NCI-H1436 (cell line): ENCODE measurements around the gene ZCCHC14.

Source experiments
- DNase-seq: peaks from one replicate; lab custom pipeline; 2025; lab: John Stamatoyannopoulos, UW

ZCCHC14 gene

DNA sequence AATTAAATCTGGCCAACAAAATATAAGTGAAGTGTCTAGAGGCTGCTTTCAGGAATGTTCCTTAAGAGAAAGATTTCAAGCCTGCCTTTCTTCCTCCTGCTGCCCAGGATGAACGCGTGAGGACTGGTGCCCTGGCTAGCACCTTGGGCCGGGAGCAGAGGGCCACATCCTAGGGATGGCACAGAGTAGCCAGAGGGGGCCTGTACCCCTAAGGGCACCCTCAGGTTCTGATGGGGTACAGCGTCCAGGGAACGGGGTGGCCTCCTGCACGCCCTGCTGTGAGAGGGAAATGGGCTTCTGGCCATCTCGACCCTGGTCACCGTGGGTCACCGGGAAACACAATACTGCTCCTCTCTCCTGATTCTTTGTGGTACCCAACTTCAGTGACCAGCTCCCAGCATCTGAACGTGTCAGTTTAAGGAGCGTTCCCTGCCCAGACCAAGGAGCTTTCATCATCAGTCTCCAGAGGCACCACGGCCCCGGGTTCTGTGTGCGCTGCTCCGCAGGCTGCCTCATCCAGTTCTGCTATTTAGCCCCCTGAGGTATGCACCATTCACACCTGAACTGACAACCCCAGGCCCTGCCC is 60.4 kb downstream of the ZCCHC14 start:
- DNase-seq = no peak

DNA sequence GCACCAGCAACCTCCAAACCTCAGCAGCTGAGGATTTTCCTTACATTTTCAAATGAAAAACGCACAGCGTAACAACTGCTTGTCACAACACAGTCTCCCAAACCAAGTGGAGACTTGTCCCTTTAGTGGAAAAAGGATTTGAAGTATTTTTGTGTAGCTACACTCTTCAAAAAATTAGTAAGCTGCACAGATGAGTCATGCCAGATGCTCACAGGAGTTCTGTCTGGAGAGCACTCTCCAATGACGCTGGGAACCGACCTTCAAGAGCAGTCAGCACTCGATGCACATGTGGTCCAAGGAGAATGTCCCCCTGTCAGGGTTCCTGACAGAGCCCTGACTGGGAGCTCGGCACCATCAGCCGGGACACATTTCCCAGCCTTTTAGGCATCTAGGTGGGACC is 60.9 kb downstream of the ZCCHC14 start:
- no peak for DNase-seq

DNA sequence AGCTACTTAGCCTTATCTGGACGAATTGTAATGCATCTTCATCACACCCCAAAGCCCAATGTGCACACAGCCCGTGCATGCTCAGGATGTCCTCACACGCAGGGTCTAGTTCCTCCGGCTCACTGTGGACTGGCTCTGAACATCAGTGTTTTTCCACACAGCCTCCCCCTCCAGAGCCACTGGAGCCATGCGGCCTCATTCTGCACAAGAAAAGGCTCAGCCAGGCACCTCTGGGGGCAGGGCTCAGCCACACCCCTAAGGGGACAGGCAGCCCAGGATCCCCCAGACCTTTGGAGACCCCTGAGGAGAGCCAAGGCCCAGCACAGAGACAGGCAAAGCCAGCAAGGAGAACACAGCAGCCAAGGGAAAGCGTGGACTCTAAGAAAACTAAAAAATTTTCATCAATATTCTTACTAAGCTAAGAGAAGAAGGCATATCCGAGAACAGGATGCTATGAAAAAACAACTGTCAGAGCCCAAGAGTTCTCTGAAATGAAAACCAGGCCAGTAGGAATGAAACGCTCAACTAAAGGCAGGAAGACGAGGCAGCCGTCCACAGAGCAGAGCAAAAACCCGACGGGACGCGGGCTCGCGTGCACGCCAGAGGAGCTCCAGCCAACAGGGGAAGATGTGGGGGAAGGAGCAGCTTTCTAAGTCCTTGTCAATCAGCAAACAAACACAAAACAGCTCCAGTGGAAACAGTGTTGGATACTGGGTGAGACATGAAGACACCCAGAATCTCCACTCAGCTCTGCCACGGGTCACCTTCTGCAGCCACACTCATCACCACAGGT is 66.2 kb downstream of the ZCCHC14 start:
- DNase-seq = no peak

DNA sequence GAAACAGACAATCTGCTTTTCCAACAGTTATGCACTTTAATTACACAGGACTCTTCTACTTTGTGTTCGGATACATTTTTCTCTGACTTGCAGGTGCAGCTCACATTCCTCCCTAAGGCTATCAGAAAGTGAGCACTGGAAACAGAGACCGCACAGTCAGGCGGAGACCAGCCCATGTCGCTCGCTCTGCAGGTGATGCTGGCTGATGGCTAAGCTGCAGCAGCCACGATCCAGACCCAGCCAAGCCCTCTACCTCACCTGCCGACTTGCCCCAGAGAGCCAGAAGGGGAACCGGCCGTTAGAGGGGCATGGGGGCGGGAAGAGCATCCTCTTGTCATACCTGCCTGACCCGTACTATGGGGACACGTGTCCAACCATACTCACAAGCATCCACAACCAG is 66.9 kb downstream of the ZCCHC14 start:
- DNase-seq = no peak

DNA sequence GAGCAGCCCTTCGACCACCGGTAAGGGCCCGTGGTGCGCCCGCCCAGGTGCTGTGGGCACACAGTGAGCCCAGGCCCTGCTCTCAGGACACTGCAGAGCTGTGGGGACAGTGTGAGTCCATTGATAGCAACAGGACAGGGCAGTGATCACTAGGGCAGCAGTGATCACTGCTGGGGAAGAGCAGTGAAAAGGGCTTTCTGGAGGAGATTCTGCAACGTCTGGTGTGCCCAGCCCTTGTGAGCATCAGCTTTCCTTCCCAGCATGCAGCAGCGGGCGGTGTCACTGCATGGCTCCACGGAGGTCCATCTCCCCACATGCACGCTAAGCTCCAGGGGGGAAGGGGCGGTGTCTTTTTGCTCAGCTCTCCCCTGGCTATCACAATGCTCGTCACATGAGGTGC is 68.6 kb downstream of the ZCCHC14 start:
- no peak for DNase-seq

DNA sequence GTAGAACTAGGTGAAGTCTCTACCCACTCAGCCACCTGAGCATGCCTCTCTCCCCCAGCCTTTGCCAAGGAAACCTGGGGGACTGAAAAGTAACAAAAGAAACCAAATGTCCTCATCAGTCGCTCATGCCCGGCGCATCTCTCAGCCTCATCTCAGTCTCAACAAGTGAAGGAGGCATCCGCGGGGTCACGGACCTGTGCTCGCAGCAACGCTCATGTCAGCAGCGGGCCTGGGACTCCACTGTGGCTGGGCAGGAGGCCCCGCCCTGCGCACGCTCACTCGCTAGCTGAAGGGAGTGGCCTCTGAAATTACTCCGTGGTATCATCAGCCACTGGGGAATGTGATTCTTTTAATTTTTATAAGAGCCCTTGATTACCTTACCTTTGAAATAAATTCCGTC is 69.4 kb downstream of the ZCCHC14 start:
- no peak for DNase-seq

DNA sequence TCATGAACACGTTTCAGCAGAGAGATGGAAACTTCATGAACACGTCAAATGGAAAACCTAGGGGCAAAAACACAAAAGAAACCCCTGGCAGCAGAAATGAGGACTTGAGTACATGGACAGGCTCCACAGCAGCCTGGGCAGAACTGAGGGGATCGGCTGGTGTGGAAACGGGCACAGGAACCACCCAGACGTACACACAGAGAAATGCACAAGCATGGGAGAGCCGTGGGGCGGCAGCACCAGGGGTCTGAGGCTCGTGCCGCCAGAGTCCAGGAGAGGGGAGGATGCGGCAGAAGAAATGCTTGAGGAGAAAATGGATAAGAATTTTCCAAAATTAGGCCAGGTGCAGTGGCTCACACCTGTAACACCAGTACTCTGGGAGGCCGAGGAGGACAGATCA is 70.7 kb downstream of the ZCCHC14 start:
- DNase-seq = no peak

DNA sequence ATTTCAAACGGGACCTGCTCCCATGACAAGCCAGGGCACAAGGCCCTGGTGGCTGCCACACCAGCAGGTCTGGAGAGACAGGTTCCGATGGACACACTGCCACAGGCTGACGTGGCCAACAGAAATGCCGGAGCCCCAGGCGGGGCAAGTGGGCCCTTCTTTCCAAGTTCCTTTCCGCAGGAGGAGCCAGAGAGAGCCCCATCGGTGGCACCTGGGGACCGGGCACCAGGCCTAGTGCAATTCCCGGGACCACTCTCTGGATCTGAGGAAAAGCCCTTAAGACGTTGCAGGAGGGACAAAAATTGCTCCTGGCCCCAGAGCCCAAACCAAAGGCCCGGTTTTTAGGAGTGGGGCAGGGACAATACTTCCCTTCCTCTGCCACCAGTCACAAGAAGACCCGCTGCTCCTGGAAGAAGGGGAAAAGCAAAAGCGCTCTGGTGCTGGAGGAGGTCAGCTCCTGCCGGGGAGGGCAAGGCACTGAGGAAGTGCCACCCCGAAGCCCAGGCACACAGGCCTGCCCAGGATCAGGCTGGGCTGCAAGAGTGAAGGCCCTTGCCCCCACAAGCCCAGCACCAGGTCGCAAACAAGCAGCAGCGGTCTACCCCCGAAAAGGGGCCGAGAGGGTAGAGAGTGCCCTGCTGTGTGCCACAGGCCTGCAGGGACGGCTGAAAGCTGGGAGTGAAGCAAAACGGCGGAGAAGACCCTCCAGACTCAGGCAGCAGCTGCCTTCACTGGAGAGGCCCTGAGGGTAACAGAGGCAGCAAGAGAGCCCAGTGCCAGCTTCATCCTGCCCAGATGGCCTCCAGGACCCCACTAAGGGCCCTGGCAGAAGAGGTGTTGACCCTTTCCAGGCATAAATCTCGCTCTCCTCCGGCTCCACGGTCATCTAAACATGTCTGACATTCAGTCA is 71.6 kb downstream of the ZCCHC14 start:
- no peak for DNase-seq

DNA sequence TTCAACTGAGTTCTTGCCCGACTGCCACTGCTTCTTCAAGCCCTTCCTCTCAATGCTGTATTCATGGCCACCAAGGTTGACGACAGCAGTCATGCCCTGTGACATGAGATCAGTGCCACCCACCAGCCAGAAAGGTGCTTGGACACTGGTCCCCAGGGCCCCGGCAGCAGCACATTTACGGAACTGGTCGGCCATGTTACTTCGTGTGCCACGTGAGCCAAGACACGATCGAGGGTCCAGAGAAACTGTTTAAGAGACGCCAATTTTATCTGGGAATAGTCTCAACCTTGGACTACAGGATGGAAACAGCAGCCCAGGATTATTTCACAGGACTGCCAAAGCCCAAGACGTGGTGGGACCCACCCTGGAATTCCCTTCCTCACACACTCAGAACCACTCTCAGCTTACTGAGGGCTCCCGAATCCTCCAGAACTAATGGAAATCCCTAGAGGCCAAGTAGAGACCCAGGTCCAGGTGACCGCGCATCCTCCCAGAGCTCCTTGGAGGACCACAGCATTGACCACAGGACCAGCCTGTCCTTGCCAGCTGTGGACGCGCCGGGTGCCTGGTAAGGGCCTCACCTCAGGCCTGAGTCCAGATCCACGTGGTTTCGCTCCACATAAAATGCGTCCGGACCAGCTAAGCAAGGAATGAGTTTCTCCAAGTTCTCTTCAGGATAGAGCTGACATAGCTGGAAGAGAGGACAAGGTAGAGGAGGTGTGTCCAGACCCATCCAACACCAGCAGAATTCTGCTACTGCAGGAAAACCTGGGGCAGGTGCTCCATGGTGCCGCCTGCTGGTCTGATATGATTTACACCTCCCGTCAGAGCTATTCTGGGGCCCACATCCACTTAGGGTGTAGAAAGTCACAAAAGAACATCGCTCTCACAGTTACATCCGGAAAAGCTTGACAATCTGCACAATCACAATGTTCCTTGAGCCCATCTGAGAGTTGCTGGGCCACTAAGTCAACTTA is 72.5 kb downstream of the ZCCHC14 start:
- DNase-seq = no peak

DNA sequence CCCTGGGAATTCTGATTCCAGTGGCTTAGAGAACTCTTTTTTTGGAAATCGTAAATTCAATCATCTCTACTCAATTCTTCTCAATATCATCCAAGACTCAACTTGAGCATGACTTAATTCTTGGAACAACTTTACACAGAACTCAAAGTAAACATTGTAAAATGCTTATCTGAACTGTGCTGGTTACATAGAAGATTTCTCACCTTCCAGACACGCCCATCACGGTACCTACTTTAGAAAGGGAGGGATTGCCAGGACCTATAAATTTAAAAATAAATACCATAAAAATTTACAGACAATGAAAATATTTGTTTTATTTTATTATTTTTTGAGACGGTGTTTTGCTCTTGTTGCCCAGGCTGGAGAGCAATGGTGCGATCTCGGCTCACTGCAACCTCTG is 74.2 kb downstream of the ZCCHC14 start:
- DNase-seq = no peak

DNA sequence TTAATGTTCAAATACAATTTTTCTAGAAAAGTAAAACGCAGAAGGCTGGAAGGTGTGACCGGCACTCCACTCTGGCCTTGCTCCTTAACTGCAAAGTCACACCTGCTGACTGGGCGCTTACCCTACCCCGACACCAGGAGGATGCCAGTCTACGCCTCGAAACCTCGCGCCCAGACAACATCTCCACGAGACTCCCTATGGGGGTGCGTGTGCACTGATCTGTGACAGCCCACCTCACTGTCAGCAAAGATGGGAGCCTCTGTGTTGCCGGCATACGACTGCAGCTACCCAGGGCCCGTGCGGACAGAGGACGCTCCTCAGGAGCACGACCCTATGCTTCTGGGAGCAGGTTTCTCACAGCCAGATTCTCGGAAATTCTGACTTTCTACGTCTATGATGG is 74.6 kb downstream of the ZCCHC14 start:
- no peak for DNase-seq

DNA sequence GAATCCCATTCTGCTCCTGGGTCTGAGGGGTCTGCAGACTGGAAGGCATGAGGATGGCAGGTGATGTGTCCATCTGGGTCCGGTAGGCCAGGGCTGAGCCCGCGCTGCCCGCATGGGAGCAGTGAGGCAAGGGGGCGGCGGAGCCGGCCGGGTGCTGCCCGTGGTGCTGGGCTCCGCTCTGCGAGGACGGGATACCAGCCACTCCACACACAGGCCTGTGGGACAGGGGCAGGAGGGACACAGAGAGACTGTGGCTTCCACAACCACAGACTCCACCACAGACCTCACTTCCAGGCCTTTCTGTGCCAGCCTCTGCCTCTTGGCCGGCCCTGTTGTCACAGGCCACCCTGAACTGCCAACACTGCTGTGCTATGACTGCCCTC is 75.3 kb downstream of the ZCCHC14 start:
- DNase-seq = no peak

DNA sequence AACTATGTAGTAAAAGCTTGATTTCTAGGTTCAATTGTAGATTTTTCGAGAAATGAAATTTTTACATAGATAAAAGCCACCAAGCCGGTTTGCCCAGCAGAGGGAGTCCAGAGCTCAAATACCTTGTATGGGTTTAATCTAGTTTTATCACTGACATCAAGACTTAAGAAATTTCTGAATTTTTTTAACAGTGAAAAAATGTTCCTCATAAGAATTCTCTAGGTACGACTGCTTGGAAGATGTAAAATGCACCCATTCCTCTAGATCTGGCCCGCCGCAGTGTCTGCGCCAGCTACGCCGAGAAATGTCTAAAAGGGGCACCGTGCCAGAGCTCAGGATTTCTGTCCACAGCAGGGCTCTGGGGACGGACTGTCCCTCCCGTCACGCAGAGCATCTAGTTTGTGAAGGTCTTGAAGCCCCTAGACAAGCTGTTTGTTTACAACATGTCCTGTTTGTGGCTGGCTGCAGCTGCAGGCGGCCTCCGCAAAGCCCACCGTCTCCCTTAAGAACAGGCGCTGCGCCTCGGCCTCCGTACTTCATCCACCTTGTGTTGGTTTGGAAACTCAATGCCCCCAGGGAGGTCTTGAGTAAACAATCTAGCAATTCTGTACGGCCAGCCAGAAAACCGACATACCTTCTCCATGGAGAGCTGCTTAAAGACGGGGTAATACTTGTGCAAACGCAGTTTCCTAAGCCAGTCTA is 75.8 kb downstream of the ZCCHC14 start:
- DNase-seq = no peak

DNA sequence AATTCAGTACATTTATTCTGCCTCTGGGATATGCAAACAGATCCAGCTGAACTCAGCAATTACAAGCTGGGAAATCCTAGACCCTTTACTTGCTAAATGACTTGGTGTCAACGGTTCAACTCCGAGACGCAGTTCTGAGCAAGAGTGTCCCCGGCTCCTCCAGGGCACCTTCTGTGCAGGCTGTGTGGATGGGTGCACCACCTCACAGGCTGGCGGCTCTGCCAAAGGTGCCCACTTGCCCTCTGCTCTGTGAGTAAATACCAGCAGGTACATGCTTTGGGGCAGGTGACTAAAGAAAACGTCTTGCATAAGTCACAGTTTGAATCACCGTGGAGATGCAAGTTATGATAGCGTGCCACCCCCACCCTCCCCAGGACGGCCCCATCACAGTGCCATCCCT is 77.4 kb downstream of the ZCCHC14 start:
- no peak for DNase-seq

DNA sequence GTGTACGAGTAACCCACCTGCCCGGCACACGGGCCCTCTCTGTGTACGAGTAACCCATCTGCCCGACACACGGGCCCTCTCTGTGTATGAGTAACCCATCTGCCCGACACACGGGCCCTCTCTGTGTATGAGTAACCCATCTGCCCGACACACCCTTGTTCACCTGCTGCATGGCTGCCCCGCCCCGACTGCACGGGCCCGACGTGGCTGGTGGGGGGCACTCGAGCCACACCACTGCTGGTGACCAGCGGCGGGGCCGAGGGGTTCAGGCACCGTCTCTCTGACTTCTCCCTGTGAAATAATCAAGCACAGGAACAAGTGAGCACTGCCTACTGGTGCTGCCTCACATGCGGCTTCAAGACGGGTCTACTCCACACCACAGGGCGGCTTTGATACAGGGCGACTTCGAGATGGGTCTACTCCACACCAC is 78.6 kb downstream of the ZCCHC14 start:
- no peak for DNase-seq

DNA sequence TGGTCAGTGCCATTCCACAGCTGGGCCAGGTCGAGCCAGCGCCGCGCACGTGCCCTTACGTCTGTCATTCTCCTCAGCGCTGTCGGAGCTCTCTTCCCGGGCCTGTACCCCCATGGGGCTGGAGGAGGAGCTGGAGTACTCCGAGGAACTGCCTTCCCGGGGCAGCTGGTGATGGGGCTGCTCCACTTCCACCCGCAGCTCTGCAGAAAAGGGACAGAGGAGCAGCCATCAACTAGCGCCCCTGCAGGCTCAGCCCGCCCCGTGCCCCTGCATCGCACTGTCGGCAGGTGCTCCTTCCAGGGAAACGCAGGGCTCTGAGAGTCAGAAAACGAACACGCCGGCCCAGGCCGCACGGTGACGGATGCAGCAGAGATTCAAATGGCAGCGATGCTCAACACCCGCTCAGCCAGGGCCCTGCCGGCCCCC is 79.8 kb downstream of the ZCCHC14 start:
- no peak for DNase-seq

DNA sequence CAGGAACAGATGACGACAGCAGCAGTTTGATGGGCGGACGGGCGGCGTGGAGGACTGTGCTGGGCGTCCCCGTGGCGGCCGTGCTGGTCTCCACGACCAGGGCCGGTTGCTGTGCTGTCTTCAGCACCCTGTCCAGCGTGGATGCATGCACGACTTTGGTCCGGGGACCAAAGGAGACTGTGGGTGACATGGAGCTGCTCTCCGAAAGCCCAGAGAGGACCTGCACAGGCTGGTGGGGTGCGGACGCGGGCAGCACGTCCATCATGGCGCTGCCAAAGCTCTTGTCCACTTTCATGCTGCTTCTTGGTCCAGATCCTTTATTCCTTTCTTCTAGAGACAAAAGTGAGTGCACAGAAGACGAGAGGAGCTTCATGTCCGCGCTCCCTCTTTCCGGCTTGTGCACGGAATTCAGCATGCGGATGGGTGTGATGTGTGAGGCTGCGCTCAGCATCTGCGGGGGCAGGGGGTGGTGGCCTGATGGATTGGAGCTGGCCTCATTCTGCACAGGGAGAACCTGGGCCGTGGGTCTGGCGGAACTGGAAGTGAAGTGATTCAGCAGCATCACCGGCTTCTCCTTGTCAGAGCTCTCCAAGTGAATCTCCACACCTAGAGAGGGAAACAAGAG is 80.3 kb downstream of the ZCCHC14 start:
- no peak for DNase-seq

DNA sequence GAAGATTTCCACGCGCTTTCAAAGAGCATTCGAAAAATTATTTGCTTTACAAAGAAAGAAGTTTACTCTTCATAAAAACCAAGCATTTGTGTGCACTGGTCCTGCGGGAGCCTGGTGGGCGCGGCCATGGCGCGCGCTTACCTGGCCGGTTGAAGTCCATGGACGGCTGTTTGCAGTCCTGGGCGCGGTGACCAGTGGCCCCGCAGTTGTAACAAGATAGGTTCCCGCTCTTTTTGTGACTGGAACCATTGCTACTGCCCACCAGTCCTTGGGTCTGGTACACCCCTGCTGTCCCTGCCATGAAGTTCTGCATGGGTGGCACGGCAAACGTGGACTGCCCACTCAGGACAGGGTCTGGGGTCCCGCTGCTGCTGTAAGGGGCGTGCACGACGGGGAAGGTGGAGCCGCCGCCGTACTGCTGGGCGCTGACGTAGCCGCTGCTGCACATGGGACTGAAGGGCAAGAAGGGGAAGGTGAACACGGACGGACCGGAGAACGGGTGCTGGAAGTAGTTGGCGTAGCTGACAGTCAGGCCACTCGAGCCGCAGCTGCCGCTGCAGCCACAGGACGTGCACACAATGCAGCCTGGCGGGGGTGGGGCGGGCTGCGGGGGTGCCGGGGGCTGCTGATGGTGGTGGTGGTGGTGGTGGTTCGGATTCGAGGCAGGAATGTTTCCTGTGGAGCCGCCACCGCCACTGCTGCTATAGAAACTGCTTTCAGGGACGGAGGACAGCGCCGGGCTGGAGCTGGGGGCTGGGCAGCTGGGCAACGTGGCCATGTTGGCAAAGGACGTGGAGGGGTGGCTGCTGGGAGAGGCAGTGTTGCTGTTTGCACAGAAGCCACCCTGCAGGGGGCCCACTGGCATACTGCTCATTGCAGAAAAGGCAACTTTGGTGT is 81.2 kb downstream of the ZCCHC14 start:
- no peak for DNase-seq

DNA sequence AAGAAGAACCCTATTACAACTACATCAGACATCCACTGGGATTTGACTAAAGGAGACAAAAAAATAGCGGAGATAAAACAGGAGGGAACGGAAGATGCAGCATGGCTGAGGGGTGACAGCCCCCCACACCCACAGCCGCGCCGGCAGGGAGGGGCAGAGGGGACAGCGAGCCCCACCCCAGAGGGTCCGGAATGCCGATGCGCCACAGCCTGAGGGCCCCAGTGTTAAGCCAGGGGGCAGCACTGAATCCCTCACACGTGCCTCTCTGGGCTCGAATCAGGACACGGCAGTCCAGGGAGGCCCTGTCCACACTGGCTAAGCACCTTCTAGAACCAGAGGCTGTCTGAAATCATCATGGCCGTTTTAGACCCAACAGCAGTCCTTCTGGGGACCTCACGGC is 81.9 kb downstream of the ZCCHC14 start:
- DNase-seq = no peak

DNA sequence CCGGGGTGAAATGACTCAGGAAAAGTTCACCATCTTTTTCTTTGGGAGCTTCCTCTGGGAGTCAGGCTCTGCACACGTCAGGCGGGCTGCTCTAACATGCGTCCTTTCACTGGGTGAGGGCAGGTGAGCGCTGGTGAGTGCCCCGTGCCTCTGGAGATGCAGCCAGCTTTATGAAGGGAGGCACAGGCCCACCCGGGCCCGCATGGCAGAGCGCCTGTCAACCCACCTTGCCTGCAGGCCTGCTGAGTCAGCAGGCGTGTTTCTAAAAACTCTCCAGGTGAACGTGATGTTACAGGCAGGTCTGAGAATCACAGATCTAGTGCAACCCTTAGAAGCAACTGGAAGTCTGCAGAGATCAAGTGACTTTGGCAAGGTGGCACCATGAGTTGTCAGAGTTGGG is 82.3 kb downstream of the ZCCHC14 start:
- no peak for DNase-seq
